ENCODE results near the gene MKI67. TPM values are rescaled to one million over a fixed set of nuclear protein-coding genes. Genes with fewer than 3 reads are reported as not detected.

MKI67 gene
- total and polyA plus RNA-seq, 2 of the 13 experiments (the other 11 are each of a cell fraction or from before 2014, with no cell fraction given), result 6.7 to 22.9 TPM

GRCh38 chr10:128113026-128113425 is 13.2 kb downstream of the MKI67 start:
- FAIRE-seq (no peak), ATAC-seq (no peak), DNase-seq (ENCODE audit: low spot score) (no peak)
- H4K20me1 ChIP-seq (ENCODE audit: insufficient read depth, low read length), result no peaks in the 10 kb centered on the region
- TF ChIP-seq REST (IDR thresholded peaks at IDR 0.05; ENCODE audit: borderline replicate concordance in 1 of 2, low read depth in 1 of 2, low read length in 2 of 2) (peak; percentile 21 to 81), EP300 (IDR thresholded peaks at IDR 0.05; ENCODE audit: low read depth in 2 of 2, low read length in 2 of 2) (no peak), EP300 (CRISPR knock-in tag; IDR thresholded peaks at IDR 0.05; ENCODE audit: borderline replicate concordance) (no peak)
- H3K27ac ChIP-seq (ENCODE audit: extremely low read length, insufficient read depth, low read length), result no peak overlapping the region
- CTCF ChIA-PET (ENCODE audit: low intra/inter-chr PET ratio, low total read pairs), result no interaction called here
- POLR2A ChIA-PET, result no interaction called here
- no peak overlapping the region for H2AFZ ChIP-seq (ENCODE audit: low read length)
- H3K27me3 ChIP-seq (ENCODE audit: control insufficient read depth in 1 of 2, insufficient read depth in 2 of 2, low read length in 2 of 2), result no peaks in the 10 kb centered on the region
- no peaks in the 10 kb centered on the region for H3K4me1 ChIP-seq (ENCODE audit: insufficient read depth, low read length)
- no peak overlapping the region for H3K9ac ChIP-seq (ENCODE audit: insufficient read depth, low read depth, low read length)
- WGBS (ENCODE audit: low lambda C conversion rate), result 96% methylated on average over 13 of the region's 13 CpGs
- in situ Hi-C loops (cut with HindIII; ENCODE audit: extremely low pct_ligation_motif_present, low pct_unique_long_range_greater_than_20kb), result no loop called here
- H3K79me2 ChIP-seq (ENCODE audit: insufficient read depth, low read length), result no peaks in the 10 kb centered on the region
- no peak overlapping the region for H3K4me3 ChIP-seq (replicated peaks in 1 of 3; ENCODE audit: insufficient read depth in 1 of 3, low read depth in 2 of 3, low read length in 3 of 3)
- no TSS peak for BruUV-seq (replicated peaks)
- peaks cover 23 to 92% of the 10 kb centered on the region in 2 experiments for H3K36me3 ChIP-seq (replicated peaks in 1 of 2; ENCODE audit: control insufficient read depth in 1 of 2, insufficient read depth in 2 of 2, low read length in 2 of 2)
- no peak overlapping the region for H3K4me2 ChIP-seq (ENCODE audit: low read depth, low read length)
- intact Hi-C loops (cut with micrococcal nuclease; ENCODE audit: unreplicated experiment), result no loop called here
- H3K9me3 ChIP-seq (ENCODE audit: low read length), result no peaks in the 10 kb centered on the region

GRCh38 chr10:128111696-128112095 is 14.5 kb downstream of the MKI67 start:
- H3K4me1 ChIP-seq (ENCODE audit: insufficient read depth, low read length), result no peaks in the 10 kb centered on the region
- no TSS peak for BruUV-seq (replicated peaks)
- H2AFZ ChIP-seq (ENCODE audit: low read length), result no peak overlapping the region
- ATAC-seq, result no peak
- no peaks in the 10 kb centered on the region for H3K9me3 ChIP-seq (ENCODE audit: low read length)
- intact Hi-C loops (cut with micrococcal nuclease; ENCODE audit: unreplicated experiment) (no loop called here), in situ Hi-C loops (cut with HindIII; ENCODE audit: extremely low pct_ligation_motif_present, low pct_unique_long_range_greater_than_20kb) (no loop called here)
- CTCF ChIA-PET (ENCODE audit: low intra/inter-chr PET ratio, low total read pairs), result no interaction called here
- H3K4me2 ChIP-seq (ENCODE audit: low read depth, low read length), result no peak overlapping the region
- H3K27me3 ChIP-seq (ENCODE audit: control insufficient read depth in 1 of 2, insufficient read depth in 2 of 2, low read length in 2 of 2), result no peaks in the 10 kb centered on the region
- peaks cover 27 to 97% of the 10 kb centered on the region in 2 experiments for H3K36me3 ChIP-seq (replicated peaks in 1 of 2; ENCODE audit: control insufficient read depth in 1 of 2, insufficient read depth in 2 of 2, low read length in 2 of 2)
- no peaks in the 10 kb centered on the region for H4K20me1 ChIP-seq (ENCODE audit: insufficient read depth, low read length)
- H3K79me2 ChIP-seq (ENCODE audit: insufficient read depth, low read length), result no peaks in the 10 kb centered on the region
- 96% methylated on average over 6 of the region's 6 CpGs for WGBS (ENCODE audit: low lambda C conversion rate)
- H3K4me3 ChIP-seq (replicated peaks in 1 of 3; ENCODE audit: insufficient read depth in 1 of 3, low read depth in 2 of 3, low read length in 3 of 3), result no peak overlapping the region
- no peak for DNase-seq (ENCODE audit: low spot score)
- H3K9ac ChIP-seq (ENCODE audit: insufficient read depth, low read depth, low read length), result no peak overlapping the region
- POLR2A ChIA-PET, result no interaction called here
- no peak for FAIRE-seq
- no peak overlapping the region for H3K27ac ChIP-seq (ENCODE audit: extremely low read length, insufficient read depth, low read length)
- no peak for TF ChIP-seq ZNF639 (CRISPR knock-in tag; conservative IDR thresholded peaks at IDR 0.05)
- TF ChIP-seq ZMYM2 (CRISPR knock-in tag; IDR thresholded peaks at IDR 0.05), result no peak
- no peak for TF ChIP-seq YEATS4 (CRISPR knock-in tag; IDR thresholded peaks at IDR 0.05; ENCODE audit: borderline replicate concordance)
- no peak for TF ChIP-seq TBX2 (CRISPR knock-in tag; IDR thresholded peaks at IDR 0.05; ENCODE audit: borderline replicate concordance)
- no peak for TF ChIP-seq ZBTB38 (CRISPR knock-in tag; IDR thresholded peaks at IDR 0.05)
- no peak for TF ChIP-seq NR1H2 (CRISPR knock-in tag; IDR thresholded peaks at IDR 0.05; ENCODE audit: borderline replicate concordance, low read depth)
- TF ChIP-seq SKIL (CRISPR knock-in tag; IDR thresholded peaks at IDR 0.05; ENCODE audit: borderline replicate concordance), result no peak
- TF ChIP-seq SRF (IDR thresholded peaks at IDR 0.05; ENCODE audit: low read depth, low read length), result no peak
- TF ChIP-seq HHEX (CRISPR knock-in tag; IDR thresholded peaks at IDR 0.05), result no peak
